Neural progenitor cell (in vitro differentiated cells): ENCODE measurements around the gene CCM2. TPM values are rescaled to one million over a fixed set of nuclear protein-coding genes. Genes with fewer than 3 reads are reported as not detected.

ENCODE experiments used
- DNase-seq: peaks from one replicate; pipeline ENCODE4 v3.0.0-alpha.2; 2016; ENCODE audit warnings: low spot score
- H2AFZ ChIP-seq: fragments of 200-600 bp; sonication (generic); replicated peaks from 2 replicates; pipeline ENCODE4 v1.6.1; 2016; ENCODE audit warnings: antibody characterized with exemption
- H3F3A ChIP-seq: fragments of 200-600 bp; sonication (generic); 2 replicates; pipeline ENCODE4 v1.6.1; 2016; ENCODE audit warnings: antibody characterized with exemption, low read depth
- H3K27ac ChIP-seq: fragments of 200-600 bp; sonication (generic); 2 replicates; pipeline ENCODE4 v1.5.1; 2016; ENCODE audit warnings: mild to moderate bottlenecking
- H3K27me3 ChIP-seq: fragments of 200-600 bp; sonication (generic); 2 replicates; pipeline ENCODE4 v1.6.1; 2016; ENCODE audit warnings: mild to moderate bottlenecking, moderate library complexity
- H3K36me3 ChIP-seq: fragments of 200-600 bp; sonication (generic); 2 replicates; pipeline ENCODE4 v1.5.1; 2016
- H3K4me1 ChIP-seq: fragments of 200-600 bp; sonication (generic); 2 replicates; pipeline ENCODE4 v1.6.1; 2016; ENCODE audit warnings: mixed run types
- H3K4me2 ChIP-seq: fragments of 200-600 bp; sonication (generic); 2 replicates; pipeline ENCODE4 v1.6.1; 2016
- H3K4me3 ChIP-seq: fragments of 200-600 bp; sonication (generic); 2 replicates; pipeline ENCODE4 v1.5.1; 2016
- H3K79me2 ChIP-seq: fragments of 200-600 bp; sonication (generic); 2 replicates; pipeline ENCODE4 v1.6.1; 2016; ENCODE audit warnings: low read depth
- H3K9ac ChIP-seq: fragments of 200-600 bp; sonication (generic); 2 replicates; pipeline ENCODE4 v1.6.1; 2016
- H3K9me3 ChIP-seq: fragments of 200-600 bp; sonication (generic); 2 replicates; pipeline ENCODE4 v1.5.1; 2016; ENCODE audit warnings: low read depth
- H4K20me1 ChIP-seq: fragments of 200-600 bp; sonication (generic); 2 replicates; pipeline ENCODE4 v1.6.1; 2016; ENCODE audit warnings: low read depth
- H3K27ac Mint-ChIP-seq: 3 replicates; pipeline ENCODE4 v1.8.0; 2021; ENCODE audit warnings: mixed read lengths
- H3K27me3 Mint-ChIP-seq: 2 replicates; pipeline ENCODE4 v1.8.0; 2022; ENCODE audit warnings: low read depth, mild to moderate bottlenecking, inconsistent platforms, moderate library complexity, mixed read lengths; ENCODE audit not compliant: insufficient read depth
- H3K36me3 Mint-ChIP-seq: 3 replicates; pipeline ENCODE4 v1.8.0; 2021; ENCODE audit warnings: mixed read lengths
- H3K4me1 Mint-ChIP-seq: 3 replicates; pipeline ENCODE4 v1.8.0; 2021; ENCODE audit warnings: mixed read lengths
- H3K4me3 Mint-ChIP-seq: 3 replicates; pipeline ENCODE4 v1.8.0; 2021; ENCODE audit warnings: mild to moderate bottlenecking, moderate library complexity, mixed read lengths
- H3K9me3 Mint-ChIP-seq: 3 replicates; pipeline ENCODE4 v1.8.0; 2020; ENCODE audit warnings: mixed read lengths
- EZH2 ChIP-seq: fragments of 200-600 bp; sonication (generic); IDR thresholded peaks from 2 replicates; pipeline ENCODE4 v1.6.1; 2017; ENCODE audit warnings: antibody characterized with exemption, mild to moderate bottlenecking, moderate library complexity
- EZH2phosphoT487 ChIP-seq: fragments of 200-600 bp; sonication (generic); IDR thresholded peaks from 2 replicates; pipeline ENCODE4 v1.6.1; 2017; ENCODE audit warnings: antibody characterized with exemption
- total RNA-seq: library from RNA; depleted of rRNA; stranded (reverse); fragments of >200 nt; gene quantifications from 2 replicates; pipeline ENCODE4 v1.2.3, GENCODE V29; 2015; ENCODE audit warnings: low replicate concordance
- TF ChIP-seq, protein P1 (sequence below): fragments of 200-600 bp; sonication (generic); IDR thresholded peaks from 2 replicates; pipeline ENCODE4 v1.5.1; 2017; ENCODE audit warnings: antibody characterized with exemption, mild to moderate bottlenecking

Gene CCM2
- total RNA-seq, 1 donor from 2014 or later = 21.8 TPM

DNA sequence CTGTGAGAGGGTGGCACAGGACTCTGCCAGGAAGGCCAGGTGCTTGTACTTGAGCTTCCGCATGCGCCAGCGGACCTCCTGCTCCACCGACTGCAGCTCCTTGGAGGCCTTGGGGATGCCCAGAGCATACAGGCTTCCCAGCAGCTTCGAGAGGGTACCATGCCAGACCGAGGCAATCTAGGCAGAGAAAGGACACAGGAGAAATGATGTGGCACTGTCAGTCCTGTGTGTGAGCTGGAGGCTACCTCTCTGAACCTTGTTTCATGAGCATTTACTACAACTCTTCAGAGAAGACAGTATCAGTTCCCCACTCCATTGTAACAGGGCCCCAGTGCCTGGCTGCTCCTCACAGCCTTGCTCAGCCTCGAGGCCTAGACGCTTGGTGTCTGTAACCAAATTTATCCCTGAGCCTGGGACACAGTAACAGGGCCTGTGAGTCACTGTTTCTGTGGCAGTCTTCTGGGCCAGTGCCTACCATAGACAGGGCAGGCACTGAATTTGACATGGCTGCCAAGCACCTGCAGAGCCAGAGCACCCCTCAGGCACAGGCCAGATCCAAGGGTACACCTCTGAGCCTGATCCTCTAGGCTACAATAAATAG is 105.7 kb downstream of the CCM2 start:
- H3K4me1 ChIP-seq = no peaks in the 10 kb centered on the region
- peaks cover 4% of the 10 kb centered on the region for H3K36me3 ChIP-seq
- H3K9me3 Mint-ChIP-seq = no peaks in the 10 kb centered on the region
- no peak overlapping the region for H3K4me2 ChIP-seq
- H3K79me2 ChIP-seq = peaks cover 39% of the 10 kb centered on the region
- no peaks in the 10 kb centered on the region for H3K27me3 Mint-ChIP-seq
- no peak overlapping the region for H3K27ac Mint-ChIP-seq
- H3K27ac ChIP-seq = no peak overlapping the region
- no peak overlapping the region for H3K4me3 ChIP-seq
- no peaks in the 10 kb centered on the region for H3K27me3 ChIP-seq
- peaks cover 27% of the 10 kb centered on the region for H4K20me1 ChIP-seq
- H3K9me3 ChIP-seq = no peaks in the 10 kb centered on the region
- peaks cover 6% of the 10 kb centered on the region for H3K4me1 Mint-ChIP-seq
- H3K36me3 Mint-ChIP-seq = peaks cover 14% of the 10 kb centered on the region
- H2AFZ ChIP-seq = no peak overlapping the region
- DNase-seq = no peak
- H3K4me3 Mint-ChIP-seq = no peak overlapping the region
- H3F3A ChIP-seq = no peaks in the 10 kb centered on the region
- TF ChIP-seq EZH2 (no peak), EZH2phosphoT487 (no peak)
- TF ChIP-seq, protein P1, sequence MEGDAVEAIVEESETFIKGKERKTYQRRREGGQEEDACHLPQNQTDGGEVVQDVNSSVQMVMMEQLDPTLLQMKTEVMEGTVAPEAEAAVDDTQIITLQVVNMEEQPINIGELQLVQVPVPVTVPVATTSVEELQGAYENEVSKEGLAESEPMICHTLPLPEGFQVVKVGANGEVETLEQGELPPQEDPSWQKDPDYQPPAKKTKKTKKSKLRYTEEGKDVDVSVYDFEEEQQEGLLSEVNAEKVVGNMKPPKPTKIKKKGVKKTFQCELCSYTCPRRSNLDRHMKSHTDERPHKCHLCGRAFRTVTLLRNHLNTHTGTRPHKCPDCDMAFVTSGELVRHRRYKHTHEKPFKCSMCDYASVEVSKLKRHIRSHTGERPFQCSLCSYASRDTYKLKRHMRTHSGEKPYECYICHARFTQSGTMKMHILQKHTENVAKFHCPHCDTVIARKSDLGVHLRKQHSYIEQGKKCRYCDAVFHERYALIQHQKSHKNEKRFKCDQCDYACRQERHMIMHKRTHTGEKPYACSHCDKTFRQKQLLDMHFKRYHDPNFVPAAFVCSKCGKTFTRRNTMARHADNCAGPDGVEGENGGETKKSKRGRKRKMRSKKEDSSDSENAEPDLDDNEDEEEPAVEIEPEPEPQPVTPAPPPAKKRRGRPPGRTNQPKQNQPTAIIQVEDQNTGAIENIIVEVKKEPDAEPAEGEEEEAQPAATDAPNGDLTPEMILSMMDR = no peak
- no peak overlapping the region for H3K9ac ChIP-seq

DNA sequence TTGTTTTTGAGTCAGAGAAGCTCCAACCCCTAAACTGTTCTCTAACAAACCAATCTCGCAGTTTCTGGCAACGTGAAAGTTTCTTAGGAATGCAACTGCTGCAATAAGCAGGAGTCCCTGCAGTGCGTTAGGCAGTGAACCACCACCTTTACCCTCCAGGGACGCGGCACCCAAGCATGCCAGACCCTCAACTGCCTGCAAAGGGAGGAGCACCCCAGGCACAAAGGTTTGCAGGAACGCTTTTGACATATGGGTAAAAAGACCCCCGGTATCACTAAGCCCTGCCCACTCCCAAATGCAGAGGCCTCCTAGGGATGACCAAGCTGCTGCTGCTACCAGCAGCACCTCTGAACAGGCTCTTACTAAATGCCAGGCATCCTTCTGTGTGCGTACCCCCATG is 106.8 kb downstream of the CCM2 start:
- H3K27ac Mint-ChIP-seq = no peak overlapping the region
- H3K9me3 Mint-ChIP-seq = no peaks in the 10 kb centered on the region
- H4K20me1 ChIP-seq = peaks cover 27% of the 10 kb centered on the region
- no peaks in the 10 kb centered on the region for H3K9me3 ChIP-seq
- no peaks in the 10 kb centered on the region for H3K27me3 ChIP-seq
- H3K27me3 Mint-ChIP-seq = no peaks in the 10 kb centered on the region
- H3K36me3 ChIP-seq = peaks cover 4% of the 10 kb centered on the region
- peaks cover 46% of the 10 kb centered on the region for H3K79me2 ChIP-seq
- H3K4me3 ChIP-seq = no peak overlapping the region
- H2AFZ ChIP-seq = no peak overlapping the region
- peaks cover 2% of the 10 kb centered on the region for H3F3A ChIP-seq
- no peak overlapping the region for H3K27ac ChIP-seq
- no peak overlapping the region for H3K9ac ChIP-seq
- H3K4me1 Mint-ChIP-seq = peaks cover 11% of the 10 kb centered on the region
- H3K4me3 Mint-ChIP-seq = no peak overlapping the region
- DNase-seq = no peak
- H3K36me3 Mint-ChIP-seq = peaks cover 14% of the 10 kb centered on the region
- H3K4me2 ChIP-seq = no peak overlapping the region
- TF ChIP-seq EZH2 (no peak), EZH2phosphoT487 (no peak)
- TF ChIP-seq, protein P1 = no peak
- no peaks in the 10 kb centered on the region for H3K4me1 ChIP-seq

DNA sequence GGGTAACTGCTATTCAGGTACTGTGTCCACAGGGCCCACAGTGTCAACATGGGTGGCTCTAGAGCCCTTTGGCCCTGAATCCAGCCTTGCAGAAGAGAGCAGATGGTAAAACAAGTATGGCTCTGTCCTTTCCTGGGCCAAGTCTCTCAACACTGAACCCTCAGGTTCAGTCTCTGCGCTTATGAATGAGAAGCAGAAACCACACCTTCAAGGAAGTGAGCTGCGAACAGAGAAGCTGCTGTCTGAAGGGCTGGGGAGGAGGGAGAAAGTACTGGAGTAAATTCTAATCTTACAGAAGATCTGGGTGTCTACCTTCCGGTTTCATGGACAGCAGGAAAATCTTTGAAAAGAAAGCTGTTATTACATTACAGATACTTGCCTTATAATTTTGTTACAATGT is 107.4 kb downstream of the CCM2 start:
- H3K9me3 ChIP-seq = no peaks in the 10 kb centered on the region
- H4K20me1 ChIP-seq = peaks cover 27% of the 10 kb centered on the region
- peaks cover 48% of the 10 kb centered on the region for H3K79me2 ChIP-seq
- no peak overlapping the region for H3K9ac ChIP-seq
- Mint-ChIP-seq H3K27me3 (no peaks in the 10 kb centered on the region), H3K27ac (no peak overlapping the region), H3K4me1 (peaks cover 14% of the 10 kb centered on the region), H3K9me3 (no peaks in the 10 kb centered on the region), H3K36me3 (peaks cover 14% of the 10 kb centered on the region), H3K4me3 (no peak overlapping the region)
- H3F3A ChIP-seq = peaks cover 7% of the 10 kb centered on the region
- peaks cover 2% of the 10 kb centered on the region for H3K4me1 ChIP-seq
- no peak for DNase-seq
- no peak overlapping the region for H3K4me3 ChIP-seq
- H2AFZ ChIP-seq = no peak overlapping the region
- no peak overlapping the region for H3K27ac ChIP-seq
- H3K4me2 ChIP-seq = no peak overlapping the region
- TF ChIP-seq EZH2 (no peak), EZH2phosphoT487 (no peak)
- TF ChIP-seq, protein P1 = no peak
- peaks cover 4% of the 10 kb centered on the region for H3K36me3 ChIP-seq
- H3K27me3 ChIP-seq = no peaks in the 10 kb centered on the region
